ENCODE results near the gene OPRL1. TPM values are rescaled to one million over a fixed set of nuclear protein-coding genes. Genes with fewer than 3 reads are reported as not detected.

OPRL1 gene
- total RNA-seq, 1 donor from 2014 or later: 1.9 TPM

DNA sequence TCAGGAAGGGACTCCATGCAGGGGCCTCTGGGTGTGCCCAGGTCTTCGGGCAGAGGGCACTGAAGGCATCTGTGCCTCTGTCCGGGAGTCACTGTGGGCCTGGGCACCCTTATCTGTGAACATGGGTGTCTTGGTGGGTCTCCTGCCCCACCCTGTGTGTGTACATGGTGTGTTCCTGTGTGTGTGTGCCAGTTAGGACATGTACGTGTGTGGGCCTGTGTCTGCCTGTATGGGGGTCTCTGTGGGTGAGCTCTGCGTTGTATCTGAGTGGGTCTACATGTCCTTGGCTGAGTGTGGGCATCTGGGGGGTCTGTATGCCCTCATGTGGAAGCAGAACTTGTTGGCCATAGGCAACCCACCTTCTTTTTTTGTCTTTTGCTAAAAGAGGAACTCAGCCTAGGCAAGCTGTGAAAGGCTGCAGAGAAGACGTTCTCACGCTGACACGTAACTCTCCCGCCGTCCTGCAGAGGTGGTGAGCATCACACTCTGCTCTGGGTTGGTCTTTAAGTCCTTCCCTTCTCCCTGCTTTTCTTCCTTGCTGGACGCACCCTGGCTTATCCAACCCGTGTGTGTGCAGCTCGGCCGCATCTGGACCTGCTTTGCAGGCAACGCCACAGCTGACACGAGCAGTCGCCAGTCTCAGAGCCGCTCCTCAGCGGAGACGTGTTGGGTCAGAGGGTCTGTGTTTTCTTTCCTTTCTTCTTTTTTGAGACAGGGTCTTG lies 28.0 kb downstream of the OPRL1 start:
- TF ChIP-seq, protein P1, sequence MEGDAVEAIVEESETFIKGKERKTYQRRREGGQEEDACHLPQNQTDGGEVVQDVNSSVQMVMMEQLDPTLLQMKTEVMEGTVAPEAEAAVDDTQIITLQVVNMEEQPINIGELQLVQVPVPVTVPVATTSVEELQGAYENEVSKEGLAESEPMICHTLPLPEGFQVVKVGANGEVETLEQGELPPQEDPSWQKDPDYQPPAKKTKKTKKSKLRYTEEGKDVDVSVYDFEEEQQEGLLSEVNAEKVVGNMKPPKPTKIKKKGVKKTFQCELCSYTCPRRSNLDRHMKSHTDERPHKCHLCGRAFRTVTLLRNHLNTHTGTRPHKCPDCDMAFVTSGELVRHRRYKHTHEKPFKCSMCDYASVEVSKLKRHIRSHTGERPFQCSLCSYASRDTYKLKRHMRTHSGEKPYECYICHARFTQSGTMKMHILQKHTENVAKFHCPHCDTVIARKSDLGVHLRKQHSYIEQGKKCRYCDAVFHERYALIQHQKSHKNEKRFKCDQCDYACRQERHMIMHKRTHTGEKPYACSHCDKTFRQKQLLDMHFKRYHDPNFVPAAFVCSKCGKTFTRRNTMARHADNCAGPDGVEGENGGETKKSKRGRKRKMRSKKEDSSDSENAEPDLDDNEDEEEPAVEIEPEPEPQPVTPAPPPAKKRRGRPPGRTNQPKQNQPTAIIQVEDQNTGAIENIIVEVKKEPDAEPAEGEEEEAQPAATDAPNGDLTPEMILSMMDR (IDR thresholded peaks at IDR 0.05): no peak
- ATAC-seq: no peak
- H3K4me3 ChIP-seq: no peak overlapping the region
- H3K36me3 ChIP-seq: no peaks in the 10 kb centered on the region
- no peaks in the 10 kb centered on the region for H3K9me3 ChIP-seq
- no peak overlapping the region for H3K27ac ChIP-seq
- H3K27me3 ChIP-seq: peaks cover 14% of the 10 kb centered on the region
- no peaks in the 10 kb centered on the region for H3K4me1 ChIP-seq
- intact Hi-C loops (cut with DNase I): no loop called here
- DNase-seq: peak; percentile 51

DNA sequence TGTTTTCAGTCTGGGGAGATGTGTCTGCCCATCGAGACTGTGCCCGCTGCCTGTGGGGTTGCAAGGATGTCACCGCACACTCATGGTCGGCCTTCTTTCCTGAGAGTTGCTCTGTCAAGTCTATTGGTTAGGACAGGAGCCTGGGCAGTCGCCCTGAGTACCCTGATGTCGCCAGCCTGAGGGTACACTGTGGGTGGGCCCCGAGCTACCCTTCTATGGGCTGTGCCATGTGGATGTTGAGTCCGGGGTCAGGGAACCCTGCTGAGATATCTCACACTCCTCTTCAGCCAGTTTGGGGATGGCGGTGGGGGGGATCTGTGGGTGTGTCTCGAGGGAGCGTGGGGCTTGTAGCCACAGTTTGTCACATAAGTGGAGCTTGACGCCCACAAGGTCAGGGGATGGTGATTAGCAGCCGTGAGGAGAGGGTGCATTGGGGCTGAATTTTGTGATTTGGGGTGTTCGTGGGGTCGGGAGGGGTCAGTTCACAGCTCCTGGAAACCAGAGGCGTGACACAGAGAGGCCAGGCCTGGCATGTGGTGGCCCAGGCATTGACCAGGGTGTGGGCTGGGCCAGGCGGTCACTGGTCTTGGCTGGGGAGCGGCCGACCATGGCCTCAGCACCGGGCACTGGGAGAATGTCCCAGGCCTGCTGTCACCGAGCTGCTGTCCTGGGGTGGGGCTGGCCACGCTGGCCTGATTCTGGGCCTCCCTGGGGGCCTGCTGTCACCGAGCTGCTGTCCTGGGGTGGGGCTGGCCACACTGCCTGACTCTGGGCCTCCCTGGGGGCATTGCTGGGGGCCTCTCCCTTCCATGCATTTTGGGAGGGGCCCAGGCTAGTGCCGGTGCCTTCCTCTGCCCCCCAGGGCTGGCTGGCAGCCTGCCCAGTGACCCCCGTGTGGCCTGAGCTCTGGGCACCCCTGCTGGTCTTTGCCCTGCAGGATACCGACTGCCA lies 29.1 kb downstream of the OPRL1 start:
- DNase-seq (peak; percentile 46), ATAC-seq (no peak)
- H3K27ac ChIP-seq: no peak overlapping the region
- H3K4me3 ChIP-seq: no peak overlapping the region
- TF ChIP-seq, protein P1 (IDR thresholded peaks at IDR 0.05): no peak
- no peaks in the 10 kb centered on the region for H3K36me3 ChIP-seq
- no peaks in the 10 kb centered on the region for H3K9me3 ChIP-seq
- no peaks in the 10 kb centered on the region for H3K4me1 ChIP-seq
- intact Hi-C loops (cut with DNase I): no loop called here
- peaks cover 2% of the 10 kb centered on the region for H3K27me3 ChIP-seq

DNA sequence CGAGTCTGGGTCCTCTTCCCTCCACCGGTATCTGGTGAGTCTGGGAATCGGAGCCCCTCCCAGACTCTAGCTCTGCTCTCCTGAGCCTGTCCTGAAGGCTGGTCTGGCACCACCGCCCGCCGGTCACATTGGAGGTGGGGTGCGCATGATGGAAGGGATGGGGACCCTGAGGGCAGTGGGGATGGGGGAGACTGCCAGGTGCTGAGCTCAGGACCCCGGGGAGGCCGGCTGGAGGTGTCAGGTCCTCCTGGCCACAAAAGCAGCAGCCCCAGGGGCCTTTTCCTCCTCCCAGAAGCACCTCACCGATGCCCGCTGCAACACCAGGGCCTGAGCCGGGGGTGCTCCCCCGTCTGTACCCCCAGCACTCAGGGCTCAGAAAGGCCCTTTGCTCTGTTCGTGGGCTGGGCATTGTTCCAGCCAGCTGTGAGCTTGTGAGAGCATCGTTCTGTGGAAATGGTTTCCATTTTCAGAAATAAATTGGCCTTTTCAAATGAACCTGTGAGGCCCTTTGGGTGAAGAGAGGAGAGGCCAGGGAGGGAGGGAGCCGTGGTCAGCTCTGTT lies 30.0 kb downstream of the OPRL1 start:
- no peaks in the 10 kb centered on the region for H3K4me1 ChIP-seq
- TF ChIP-seq, protein P1 (IDR thresholded peaks at IDR 0.05): no peak
- DNase-seq (peak; percentile 63), ATAC-seq (no peak)
- H3K9me3 ChIP-seq: no peaks in the 10 kb centered on the region
- no peak overlapping the region for H3K4me3 ChIP-seq
- H3K36me3 ChIP-seq: no peaks in the 10 kb centered on the region
- H3K27me3 ChIP-seq: no peaks in the 10 kb centered on the region
- intact Hi-C loops (cut with DNase I): no loop called here
- no peak overlapping the region for H3K27ac ChIP-seq

DNA sequence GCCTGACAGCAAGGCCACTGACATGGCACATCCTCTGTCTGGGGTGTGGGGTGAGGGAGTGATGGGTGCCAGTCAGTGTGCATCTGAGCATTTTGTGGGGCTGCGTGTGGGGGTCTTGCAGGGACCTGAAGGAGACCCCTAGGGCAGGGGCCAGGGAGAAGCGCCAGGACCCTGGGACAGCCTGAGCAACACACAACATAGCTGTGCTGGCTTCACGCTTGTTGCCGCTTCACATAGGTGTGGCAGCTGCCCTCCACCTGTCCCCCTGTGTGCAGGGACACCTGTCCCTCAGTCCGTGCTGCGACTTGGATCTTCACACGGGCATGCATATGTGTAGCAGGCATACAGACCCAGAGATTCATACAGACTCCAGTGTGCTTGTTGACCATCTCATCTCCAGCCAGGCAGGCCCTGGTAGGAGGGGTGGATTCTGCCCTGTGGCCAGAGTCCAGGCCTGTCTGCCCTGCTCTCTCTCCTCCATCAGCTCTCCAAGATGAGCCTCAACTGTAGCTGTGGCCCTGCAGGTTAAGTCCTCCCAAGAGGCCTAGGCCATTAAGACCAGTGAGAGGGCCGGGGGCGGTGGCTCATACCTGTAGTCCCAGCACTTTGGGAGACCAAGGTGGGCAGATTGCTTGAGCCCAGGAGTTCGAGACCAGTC lies 30.7 kb downstream of the OPRL1 start:
- intact Hi-C loops (cut with DNase I): no loop called here
- DNase-seq: peak; percentile 52
- TF ChIP-seq, protein P1 (IDR thresholded peaks at IDR 0.05): no peak

DNA sequence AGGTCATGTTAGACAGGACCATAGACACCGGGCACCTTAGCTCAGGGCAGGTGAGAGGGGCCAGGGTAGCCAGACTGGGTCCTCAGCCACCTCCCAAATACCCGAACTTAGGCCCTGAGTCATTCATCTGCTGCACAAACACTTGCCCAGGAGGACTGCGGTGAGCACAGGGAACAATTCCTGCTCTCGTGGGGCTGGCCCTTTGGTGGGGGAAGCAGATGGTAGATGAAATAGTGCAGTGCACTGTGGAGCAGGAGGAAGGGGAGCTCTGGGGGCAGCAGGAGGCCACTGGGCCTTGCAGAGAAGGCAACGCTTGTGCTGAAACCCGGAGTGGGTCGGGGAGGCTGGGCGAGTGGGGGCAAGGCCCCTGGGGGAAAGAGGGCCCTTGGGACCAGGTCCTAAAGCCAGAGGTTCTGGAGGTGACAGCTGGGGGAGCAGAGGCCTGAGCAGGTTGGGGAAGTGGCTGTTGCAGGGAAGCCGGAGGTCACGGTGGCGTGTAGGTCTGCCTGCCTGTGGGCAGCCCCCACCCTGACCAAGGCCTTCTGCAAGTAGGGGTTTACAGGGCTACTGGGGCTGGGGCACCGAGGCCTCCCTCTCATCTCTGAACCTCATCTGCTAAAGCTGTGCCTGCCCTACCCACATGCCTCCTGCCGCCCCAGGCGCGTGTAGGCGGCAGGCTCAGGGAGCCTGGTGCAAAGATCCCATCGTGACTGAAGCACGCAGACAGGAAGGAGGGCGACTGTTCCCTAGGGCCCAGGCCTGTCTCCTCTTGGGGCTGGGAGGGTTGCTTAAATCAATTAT lies 32.2 kb downstream of the OPRL1 start:
- ATAC-seq: no peak
- TF ChIP-seq, protein P1 (IDR thresholded peaks at IDR 0.05): no peak
- intact Hi-C loops (cut with DNase I): no loop called here
- peak; percentile 61 for DNase-seq
- H3K4me3 ChIP-seq: no peak overlapping the region
- no peaks in the 10 kb centered on the region for H3K36me3 ChIP-seq
- no peaks in the 10 kb centered on the region for H3K4me1 ChIP-seq
- H3K9me3 ChIP-seq: no peaks in the 10 kb centered on the region
- no peak overlapping the region for H3K27ac ChIP-seq
- H3K27me3 ChIP-seq: no peaks in the 10 kb centered on the region

More for the DNA sequence above, 30.7 kb downstream of the OPRL1 start:
- H3K36me3 ChIP-seq: no peaks in the 10 kb centered on the region
- H3K4me3 ChIP-seq: no peak overlapping the region
- no peaks in the 10 kb centered on the region for H3K4me1 ChIP-seq
- no peaks in the 10 kb centered on the region for H3K9me3 ChIP-seq
- no peak overlapping the region for H3K27ac ChIP-seq
- no peaks in the 10 kb centered on the region for H3K27me3 ChIP-seq
- ATAC-seq: no peak

Data from upper lobe of right lung (tissue), 1 donor.